SK-N-MC (cell line): ENCODE measurements around the gene C11orf98.

Experiments
- EZH2 ChIP-seq: fragments of 200-600 bp; sonication (generic); IDR thresholded peaks from one replicate; pipeline ENCODE4 v1.6.1; 2017; ENCODE audit warnings: antibody characterized with exemption
- FOXP2 ChIP-seq: optimal IDR thresholded peaks from 2 replicates; pipeline ENCODE3; 2011; ENCODE audit warnings: mild to moderate bottlenecking, moderate library complexity; ENCODE audit not compliant: insufficient read depth; ENCODE audit errors: extremely low read length, control extremely low read depth
- POLR2AphosphoS5 ChIP-seq: IDR thresholded peaks from 2 replicates; pipeline ENCODE4 v1.6.1; 2012; ENCODE audit warnings: mild to moderate bottlenecking, low read depth, low read length, borderline replicate concordance

DNA sequence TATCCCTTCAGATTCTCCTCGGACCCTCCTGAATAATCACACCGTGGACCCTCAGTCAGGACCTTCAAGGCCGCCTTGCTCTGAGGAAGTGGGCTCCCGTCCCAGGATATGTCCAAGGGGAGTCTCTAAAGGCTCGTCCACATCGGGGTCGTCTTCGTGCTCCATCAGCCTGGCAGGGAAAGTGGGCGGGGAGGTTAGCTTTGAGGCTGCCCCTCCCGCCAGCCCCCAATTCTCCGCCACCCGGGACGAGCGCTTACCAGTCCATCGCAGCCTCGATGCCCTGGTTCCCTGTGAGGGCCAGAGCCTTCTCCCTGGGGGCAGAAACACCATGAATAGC is 13.4 kb upstream of the C11orf98 start:
- TF ChIP-seq EZH2 (no peak), POLR2AphosphoS5 (no peak), FOXP2 (no peak)
